HEK293 (cell line): ENCODE measurements around the gene DEFB132.

ENCODE experiments used
- CTCF ChIA-PET: fragments of 350-600 bp; formaldehyde crosslinking; extraction: SDS; loops from one replicate; lab custom pipeline; 2021; ENCODE audit warnings: antibody characterized with exemption; lab: Yijun Ruan, JAX
- POLR2A ChIA-PET: fragments of 300-600 bp; formaldehyde crosslinking; extraction: SDS; loops from one replicate; lab custom pipeline; 2020; ENCODE audit warnings: antibody characterized with exemption, inconsistent platforms; lab: Yijun Ruan, JAX
- H3K27ac ChIP-seq: fragments of 200-500 bp; sonication (Bioruptor generic); 2 replicates; pipeline ENCODE4 v1.5.1; 2014; ENCODE audit warnings: low read depth, low read length, control low read depth, inconsistent platforms; ENCODE audit errors: extremely low read depth
- H3K36me3 ChIP-seq, 2 experiments: fragments of 200-500 bp in 1 of 2; sonication (Bioruptor generic) in 1 of 2; 1 replicate in 1 of 2; 2 replicates in 1 of 2; pipeline ENCODE4 v1.5.1; 2014 to 2017; ENCODE audit warnings: inconsistent platforms in 2 of 2, low read length in 2 of 2; ENCODE audit not compliant: control insufficient read depth in 2 of 2, insufficient read depth in 1 of 2
- H3K4me1 ChIP-seq: fragments of 200-500 bp; sonication (Bioruptor generic); 2 replicates; pipeline ENCODE4 v1.5.1; 2014; ENCODE audit warnings: mild to moderate bottlenecking, low read length, inconsistent platforms; ENCODE audit not compliant: control insufficient read depth, insufficient read depth
- H3K4me3 ChIP-seq: 2 replicates; pipeline ENCODE4 v1.5.1; 2011; ENCODE audit warnings: low read depth, mild to moderate bottlenecking, control low read depth, low read length, moderate library complexity
- H3K9me3 ChIP-seq: fragments of 200-500 bp; sonication (Bioruptor generic); 2 replicates; pipeline ENCODE4 v1.5.1; 2014; ENCODE audit warnings: low read depth, low read length, inconsistent platforms; ENCODE audit not compliant: control insufficient read depth, insufficient read depth
- MEIS1 ChIP-seq: sonication (generic); formaldehyde crosslinking; IDR thresholded peaks from 2 replicates; pipeline ENCODE4 v1.8.1; 2022; ENCODE audit warnings: missing genetic modification reagents, mild to moderate bottlenecking, borderline replicate concordance
- OVOL3 ChIP-seq: fragments of 450-650 bp; formaldehyde crosslinking; IDR thresholded peaks from 2 replicates; pipeline ENCODE4 v1.5.1; 2016; ENCODE audit warnings: missing biosample characterization, missing genetic modification characterization
- PATZ1 ChIP-seq: fragments of 450-650 bp; formaldehyde crosslinking; IDR thresholded peaks from 2 replicates; pipeline ENCODE4 v1.5.1; 2016; ENCODE audit warnings: missing biosample characterization, missing genetic modification characterization
- REPIN1 ChIP-seq: fragments of 450-650 bp; formaldehyde crosslinking; IDR thresholded peaks from 2 replicates; pipeline ENCODE4 v1.5.1; 2017; ENCODE audit warnings: missing biosample characterization, missing genetic modification characterization, low read depth
- SP7 ChIP-seq: fragments of 450-650 bp; formaldehyde crosslinking; IDR thresholded peaks from 2 replicates; pipeline ENCODE4 v1.5.1; 2016; ENCODE audit warnings: missing biosample characterization, missing genetic modification characterization
- YY1 ChIP-seq: fragments of 450-650 bp; formaldehyde crosslinking; IDR thresholded peaks from 2 replicates; pipeline ENCODE4 v1.5.1; 2018; ENCODE audit warnings: missing biosample characterization, missing genetic modification characterization
- ZBTB49 ChIP-seq: fragments of 450-650 bp; formaldehyde crosslinking; IDR thresholded peaks from 2 replicates; pipeline ENCODE4 v1.5.1; 2016; ENCODE audit warnings: missing biosample characterization, missing genetic modification characterization, low read depth
- ZBTB6 ChIP-seq: fragments of 450-650 bp; formaldehyde crosslinking; IDR thresholded peaks from 2 replicates; pipeline ENCODE4 v1.5.1; 2017; ENCODE audit warnings: missing biosample characterization, missing genetic modification characterization
- ZIC2 ChIP-seq: fragments of 450-650 bp; formaldehyde crosslinking; IDR thresholded peaks from 2 replicates; pipeline ENCODE4 v1.5.1; 2016; ENCODE audit warnings: missing biosample characterization, missing genetic modification characterization
- ZNF280C ChIP-seq: fragments of 450-650 bp; formaldehyde crosslinking; IDR thresholded peaks from 2 replicates; pipeline ENCODE4 v1.5.1; 2016; ENCODE audit warnings: missing biosample characterization, missing genetic modification characterization
- ZNF280D ChIP-seq: fragments of 450-650 bp; formaldehyde crosslinking; IDR thresholded peaks from 2 replicates; pipeline ENCODE4 v1.5.1; 2016; ENCODE audit warnings: missing biosample characterization, missing genetic modification characterization
- ZNF302 ChIP-seq: fragments of 450-650 bp; formaldehyde crosslinking; IDR thresholded peaks from 2 replicates; pipeline ENCODE4 v1.5.1; 2016; ENCODE audit warnings: missing biosample characterization, missing genetic modification characterization, low read depth
- ZNF311 ChIP-seq: fragments of 450-650 bp; formaldehyde crosslinking; IDR thresholded peaks from 2 replicates; pipeline ENCODE4 v1.5.1; 2017; ENCODE audit warnings: missing biosample characterization, missing genetic modification characterization, borderline replicate concordance
- ZNF335 ChIP-seq: fragments of 450-650 bp; formaldehyde crosslinking; conservative IDR thresholded peaks from 2 replicates; pipeline ENCODE4 v1.5.1; 2016; ENCODE audit warnings: missing biosample characterization, missing genetic modification characterization
- ZNF354C ChIP-seq: fragments of 450-650 bp; formaldehyde crosslinking; IDR thresholded peaks from 2 replicates; pipeline ENCODE4 v1.5.1; 2016; ENCODE audit warnings: missing biosample characterization, missing genetic modification characterization, low read depth, borderline replicate concordance
- ZNF530 ChIP-seq: fragments of 450-650 bp; formaldehyde crosslinking; IDR thresholded peaks from 2 replicates; pipeline ENCODE4 v1.5.1; 2016; ENCODE audit warnings: low read depth, missing biosample characterization, missing genetic modification characterization
- ZNF561 ChIP-seq: fragments of 450-650 bp; IDR thresholded peaks from 2 replicates; pipeline ENCODE4 v1.5.1; 2018; ENCODE audit warnings: missing biosample characterization, missing genetic modification characterization, borderline replicate concordance
- ZNF624 ChIP-seq: fragments of 450-650 bp; formaldehyde crosslinking; IDR thresholded peaks from 2 replicates; pipeline ENCODE4 v1.5.1; 2017; ENCODE audit warnings: missing biosample characterization, missing genetic modification characterization
- ZNF629 ChIP-seq: fragments of 450-650 bp; formaldehyde crosslinking; IDR thresholded peaks from 2 replicates; pipeline ENCODE4 v1.5.1; 2017; ENCODE audit warnings: missing biosample characterization, missing genetic modification characterization
- ZNF707 ChIP-seq: fragments of 450-650 bp; formaldehyde crosslinking; IDR thresholded peaks from 2 replicates; pipeline ENCODE4 v1.5.1; 2016; ENCODE audit warnings: missing biosample characterization, missing genetic modification characterization
- ZNF776 ChIP-seq: fragments of 450-650 bp; formaldehyde crosslinking; IDR thresholded peaks from 2 replicates; pipeline ENCODE4 v1.5.0; 2017; ENCODE audit warnings: missing biosample characterization, missing genetic modification characterization, borderline replicate concordance
- ZNF792 ChIP-seq: fragments of 450-650 bp; formaldehyde crosslinking; IDR thresholded peaks from 2 replicates; pipeline ENCODE4 v1.5.1; 2016; ENCODE audit warnings: missing biosample characterization, missing genetic modification characterization
- ZSCAN30 ChIP-seq: fragments of 450-650 bp; IDR thresholded peaks from 2 replicates; pipeline ENCODE4 v1.5.1; 2018; ENCODE audit warnings: missing biosample characterization, mild to moderate bottlenecking, missing genetic modification characterization, moderate library complexity

Gene DEFB132

GRCh38 chr20:301886-302848 is 44.6 kb downstream of the DEFB132 start:
- Histone ChIP-seq H3K36me3 (peaks cover 0 to 15% of the 10 kb centered on the region in 2 experiments; a peak in 1 of 3 replicates), H3K4me1 (peaks cover 22% of the 10 kb centered on the region), H3K9me3 (no peaks in the 10 kb centered on the region), H3K27ac (no peak overlapping the region)
- POLR2A ChIA-PET, result interaction anchor here (1.7 to 6.2 kb wide), 3 partner anchors 12 to 28 kb away, joined by 7 to 74 read pairs (median 7); partner anchors contain the start of gene SOX12
- TF ChIP-seq ZSCAN30 (tag by site-specific recombination) (no peak), ZNF280D (tag by site-specific recombination) (no peak), ZNF561 (tag by site-specific recombination) (no peak), PATZ1 (no peak), ZNF624 (tag by site-specific recombination) (no peak), ZNF776 (tag by site-specific recombination) (no peak), ZIC2 (tag by site-specific recombination) (peak; percentile 46; the same call in 1 of the 2 replicates), ZNF530 (tag by site-specific recombination) (no peak), SP7 (peak; percentile 59), ZNF311 (tag by site-specific recombination) (no peak), ZNF302 (tag by site-specific recombination) (no peak), ZBTB49 (no peak), YY1 (tag by site-specific recombination) (no peak), ZNF280C (tag by site-specific recombination) (no peak), ZNF354C (tag by site-specific recombination) (no peak), MEIS1 (no peak), ZNF792 (tag by site-specific recombination) (no peak), OVOL3 (tag by site-specific recombination) (no peak), ZNF707 (no peak), ZNF629 (tag by site-specific recombination) (no peak), REPIN1 (tag by site-specific recombination) (no peak), ZNF335 (tag by site-specific recombination) (no peak), ZBTB6 (tag by site-specific recombination) (peak; percentile 68)
- TF ChIP-seq, all 188 proteins: peak for 3
- CTCF ChIA-PET, result interaction anchor here (0.7 to 4.1 kb wide), 3 partner anchors 17 to 83 kb away, joined by 3 to 21 read pairs (median 3); no protein-coding TSS in a partner anchor
- no peak overlapping the region for H3K4me3 ChIP-seq
